Measurements from ENCODE around the gene SFXN4.

DNA sequence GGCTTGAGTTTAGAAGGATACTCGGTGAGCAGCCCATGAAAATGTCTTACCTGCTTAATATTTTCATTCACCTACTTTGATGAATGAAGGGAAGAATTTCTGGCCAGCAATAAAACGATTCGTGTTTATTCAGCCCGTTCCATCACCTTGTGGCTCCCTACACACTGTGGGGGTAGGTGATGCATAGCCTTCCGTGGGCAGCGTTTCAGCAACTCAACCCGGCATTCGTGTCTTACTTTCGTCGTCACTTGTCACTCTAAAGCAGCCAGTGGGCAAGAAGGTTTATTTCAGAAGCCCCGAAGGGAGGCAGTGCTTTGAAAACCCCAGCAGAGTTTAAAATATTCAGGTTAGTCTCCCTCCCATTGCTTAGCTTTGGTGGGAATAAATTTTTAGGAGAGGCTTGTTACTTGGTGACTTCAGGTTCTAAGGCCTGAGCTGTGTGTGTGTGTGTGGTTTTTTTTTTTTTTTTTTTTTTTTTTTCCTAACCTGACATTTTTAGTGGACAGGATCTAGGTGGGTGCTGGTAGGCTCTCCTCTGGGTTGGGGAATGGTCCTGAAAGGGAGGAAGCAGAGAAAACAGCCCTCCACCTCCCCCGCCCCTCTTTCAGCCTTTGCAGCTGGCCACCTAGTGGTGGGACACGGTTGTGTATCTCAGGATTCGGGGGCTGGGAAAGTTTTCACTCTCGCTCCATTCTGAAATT is 43.7 kb upstream of the SFXN4 start:
- TF ChIP-seq, protein P1, sequence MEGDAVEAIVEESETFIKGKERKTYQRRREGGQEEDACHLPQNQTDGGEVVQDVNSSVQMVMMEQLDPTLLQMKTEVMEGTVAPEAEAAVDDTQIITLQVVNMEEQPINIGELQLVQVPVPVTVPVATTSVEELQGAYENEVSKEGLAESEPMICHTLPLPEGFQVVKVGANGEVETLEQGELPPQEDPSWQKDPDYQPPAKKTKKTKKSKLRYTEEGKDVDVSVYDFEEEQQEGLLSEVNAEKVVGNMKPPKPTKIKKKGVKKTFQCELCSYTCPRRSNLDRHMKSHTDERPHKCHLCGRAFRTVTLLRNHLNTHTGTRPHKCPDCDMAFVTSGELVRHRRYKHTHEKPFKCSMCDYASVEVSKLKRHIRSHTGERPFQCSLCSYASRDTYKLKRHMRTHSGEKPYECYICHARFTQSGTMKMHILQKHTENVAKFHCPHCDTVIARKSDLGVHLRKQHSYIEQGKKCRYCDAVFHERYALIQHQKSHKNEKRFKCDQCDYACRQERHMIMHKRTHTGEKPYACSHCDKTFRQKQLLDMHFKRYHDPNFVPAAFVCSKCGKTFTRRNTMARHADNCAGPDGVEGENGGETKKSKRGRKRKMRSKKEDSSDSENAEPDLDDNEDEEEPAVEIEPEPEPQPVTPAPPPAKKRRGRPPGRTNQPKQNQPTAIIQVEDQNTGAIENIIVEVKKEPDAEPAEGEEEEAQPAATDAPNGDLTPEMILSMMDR (IDR thresholded peaks at IDR 0.05) = peak; percentile 63 to 86 (median 72)
- TF ChIP-seq POLR2A (IDR thresholded peaks at IDR 0.05) = no peak
